Central memory CD4-positive, alpha-beta T cell (primary cell): Measurements from ENCODE around the gene MBD4.
"Not testable (repeated sequence)": the region's sequence is repeated elsewhere in the genome, so short reads cannot be mapped to it uniquely, and the experiment has no call there.

ENCODE experiments used
- DNase-seq: peaks from one replicate; pipeline ENCODE4 v3.0.0; 2022

Gene MBD4

DNA sequence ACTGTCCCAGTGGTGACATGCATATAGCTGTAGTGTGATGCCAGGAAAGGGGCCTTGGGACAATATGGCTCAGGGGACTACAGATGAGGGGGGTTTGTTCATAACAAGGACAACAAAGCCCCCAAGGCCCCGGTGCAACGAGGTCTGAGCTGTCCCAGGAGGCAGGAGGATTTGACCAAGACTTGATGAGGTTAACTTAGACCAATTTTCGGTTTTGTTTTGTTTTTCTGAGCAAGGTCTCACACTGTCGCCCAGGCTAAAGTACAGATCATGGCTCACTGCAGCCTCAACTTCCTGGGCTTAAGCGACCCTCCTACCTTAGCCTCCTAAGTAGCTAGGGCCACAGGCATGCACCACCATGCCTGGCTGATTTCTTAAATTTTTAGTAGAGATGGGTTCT, 35.1 kb downstream of the MBD4 start:
- no peak for DNase-seq

DNA sequence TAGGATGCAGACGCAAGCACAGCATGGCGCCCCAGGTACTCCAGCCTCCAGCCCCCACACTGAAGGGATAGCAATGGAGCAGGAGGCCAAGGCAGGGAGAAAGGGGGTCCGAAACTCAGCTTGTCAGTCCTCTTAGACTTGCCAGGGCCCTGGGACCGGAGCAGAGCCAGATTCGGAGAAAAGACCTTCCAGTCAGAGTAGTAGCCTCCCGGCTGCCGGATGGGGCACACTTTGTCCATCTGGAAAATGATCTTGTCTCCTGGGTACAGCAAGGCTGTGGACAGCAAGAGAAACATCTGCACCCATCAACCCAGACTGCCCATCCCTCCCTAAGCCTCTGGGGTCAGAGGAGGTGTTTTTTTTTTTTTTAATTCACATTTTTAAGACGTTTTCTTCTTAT, 35.6 kb downstream of the MBD4 start:
- DNase-seq, result no peak

DNA sequence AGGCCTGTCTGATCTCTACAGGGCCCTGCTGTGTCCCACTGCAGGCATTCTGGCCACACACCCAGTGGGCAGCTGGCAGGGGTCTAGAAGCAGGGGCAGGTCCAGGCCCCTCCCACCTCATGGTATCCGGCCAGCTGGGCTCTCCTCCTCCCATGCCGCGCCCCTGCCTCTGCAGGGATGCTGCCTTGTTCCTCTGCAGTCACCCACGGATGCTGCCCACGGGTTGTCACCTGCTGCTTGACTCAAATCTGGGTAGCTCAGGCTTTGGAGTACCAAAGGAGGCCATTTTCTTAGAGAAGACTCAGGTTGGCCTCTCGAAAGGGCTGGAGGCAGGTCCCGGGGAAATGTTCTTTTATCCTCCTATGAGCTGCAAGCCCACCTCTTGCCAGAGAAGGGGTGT, 36.3 kb downstream of the MBD4 start:
- no peak for DNase-seq

DNA sequence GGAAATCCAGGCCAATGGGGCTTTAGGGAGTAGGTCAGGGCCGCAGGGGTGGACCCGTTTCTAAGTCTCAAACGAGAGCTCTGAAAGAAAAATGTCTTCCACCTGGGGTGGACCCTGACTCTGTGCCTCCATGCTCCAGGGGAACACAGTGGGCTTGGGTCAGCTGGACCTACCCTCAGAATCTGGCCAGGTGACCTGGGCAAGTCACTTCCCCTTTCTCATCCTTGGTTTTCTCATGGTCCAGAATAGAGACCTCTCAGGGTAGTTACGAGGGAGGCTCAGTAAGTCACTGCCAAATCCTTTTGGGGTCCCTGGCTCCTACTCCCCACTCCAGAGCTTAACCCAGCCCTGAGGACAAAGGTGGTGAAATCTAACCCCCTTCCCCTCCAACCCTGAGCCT, 37.1 kb downstream of the MBD4 start:
- DNase-seq, result no peak

DNA sequence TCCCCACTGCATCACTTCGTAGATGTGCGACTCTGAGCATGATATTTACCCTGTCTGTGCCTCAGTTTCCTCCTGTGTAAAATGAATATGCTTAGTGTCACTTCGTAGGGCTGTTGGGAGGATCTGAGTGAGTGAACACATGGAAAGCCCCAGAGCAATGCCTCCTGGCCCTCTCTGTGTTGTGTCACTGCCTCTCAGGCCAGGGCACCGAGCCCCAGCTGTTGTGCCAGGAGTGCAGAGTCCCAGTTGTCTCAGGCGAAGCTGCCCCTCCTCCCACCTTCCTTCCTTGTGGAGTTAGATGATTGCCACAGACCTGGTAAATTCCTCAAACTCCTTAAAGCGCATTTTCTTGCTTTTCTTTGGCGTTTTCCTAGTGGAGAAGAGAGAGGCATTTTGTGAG, 37.5 kb downstream of the MBD4 start:
- no peak for DNase-seq

DNA sequence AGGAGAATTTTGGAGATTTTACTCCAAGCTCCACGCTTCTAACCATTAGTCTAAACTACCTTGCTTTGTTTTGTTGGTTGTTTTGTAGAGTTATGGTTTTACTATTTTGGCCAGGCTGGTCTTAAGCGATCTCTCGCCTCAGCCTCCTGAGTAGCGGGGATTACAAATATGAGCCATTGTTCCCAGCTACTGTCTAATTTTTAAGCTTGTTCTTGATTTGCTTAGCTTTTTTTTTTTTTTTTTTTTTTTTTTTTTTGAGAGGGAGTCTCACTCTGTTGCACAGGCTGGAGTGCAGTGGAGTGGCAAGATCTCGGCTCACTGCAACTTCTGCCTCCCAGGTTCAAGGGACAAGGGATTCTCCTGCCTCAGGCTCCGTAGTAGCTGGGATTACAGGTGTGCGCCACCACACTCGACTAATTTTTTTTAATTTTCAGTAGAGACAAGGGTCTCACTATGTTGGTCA, 39.8 kb downstream of the MBD4 start:
- no peak for DNase-seq

DNA sequence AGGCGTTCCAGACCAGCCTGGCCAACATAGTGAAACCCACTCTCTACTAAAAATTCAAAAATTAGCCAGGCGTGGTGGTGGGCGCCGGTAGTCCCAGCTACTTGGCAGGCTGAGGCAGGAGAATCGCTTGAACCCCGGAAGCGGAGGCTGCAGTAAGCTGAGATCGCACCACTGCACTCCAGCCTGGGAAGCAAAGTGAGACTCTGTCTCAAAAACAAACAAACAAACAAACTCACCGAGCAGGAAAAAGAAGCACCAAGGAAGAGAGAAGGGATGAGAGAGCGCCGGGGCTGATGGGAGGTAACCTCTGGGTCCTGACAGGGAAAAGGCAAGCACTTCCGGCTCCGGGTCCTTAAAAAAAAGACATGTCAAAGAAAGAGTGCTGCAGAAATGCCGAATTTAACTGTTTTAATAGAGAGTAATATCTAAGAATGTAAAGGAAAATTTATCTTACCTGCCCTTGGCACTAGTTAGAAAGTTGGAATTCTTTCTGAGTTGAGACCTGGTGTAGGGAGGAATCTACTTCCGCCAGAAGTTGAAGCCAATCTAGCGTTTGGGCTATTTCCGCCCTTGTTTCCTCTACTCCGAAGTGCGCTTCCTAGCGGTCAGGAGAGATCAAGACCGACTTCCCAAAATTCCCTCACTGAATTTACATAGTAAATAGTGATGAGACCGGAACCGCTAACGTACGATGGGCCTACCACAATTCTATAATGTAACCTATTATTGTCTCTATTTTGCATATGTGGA, 40.4 kb downstream of the MBD4 start:
- DNase-seq, result peak; percentile 85

DNA sequence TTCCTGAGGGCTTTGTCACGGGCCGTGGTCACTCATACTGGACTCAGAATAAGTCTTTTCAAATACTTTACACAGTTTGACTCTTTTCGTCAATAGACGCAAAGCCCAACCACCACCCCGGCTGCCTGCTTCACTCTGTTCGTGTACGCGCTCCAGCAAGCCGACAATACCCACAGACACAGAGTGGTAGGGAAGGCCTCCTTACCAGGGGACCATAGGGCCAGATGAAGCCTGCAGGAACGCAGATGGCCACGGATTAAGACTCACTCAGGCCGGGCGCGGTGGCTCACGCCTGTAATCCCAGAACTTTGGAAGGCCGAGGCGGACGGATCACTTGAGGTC, 41.0 kb downstream of the MBD4 start:
- DNase-seq, result peak; percentile 7

DNA sequence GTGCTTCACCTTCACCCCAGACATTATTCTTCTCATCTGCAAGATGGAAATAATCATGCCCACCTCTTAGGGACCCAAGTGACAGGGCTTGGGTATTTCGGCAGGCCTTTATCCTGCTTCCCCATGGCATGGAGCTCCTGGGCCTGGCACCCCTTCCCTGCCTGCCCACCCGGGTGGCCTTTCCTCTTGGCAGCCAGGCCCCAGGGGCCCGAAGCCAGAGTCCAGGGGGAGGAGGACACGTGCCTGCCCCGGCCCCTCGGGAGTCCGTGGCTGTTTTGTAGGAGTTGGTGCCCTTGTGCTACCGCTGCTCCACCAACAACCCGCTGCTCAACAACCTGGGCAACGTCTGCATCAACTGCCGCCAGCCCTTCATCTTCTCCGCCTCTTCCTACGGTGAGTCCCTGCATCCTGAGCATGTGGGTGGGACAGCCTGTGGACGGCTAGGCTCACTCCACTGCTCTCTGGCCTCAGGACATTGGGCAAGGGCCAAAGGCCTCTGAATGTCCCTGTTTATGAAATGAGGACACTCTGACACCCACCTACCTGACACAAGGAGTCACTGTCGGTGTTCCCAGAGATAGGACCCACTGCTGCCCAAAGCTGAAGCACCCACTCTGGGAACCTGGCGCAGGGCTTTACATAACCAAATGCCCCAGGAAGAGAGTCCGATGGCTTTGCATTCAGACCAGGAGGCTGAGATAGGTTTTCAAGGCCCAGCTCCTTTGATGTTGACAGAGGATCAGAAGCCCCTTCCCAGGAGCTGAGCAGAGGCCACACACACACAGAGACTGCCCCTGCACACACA, 45.8 kb downstream of the MBD4 start:
- not testable (repeated sequence) for DNase-seq

DNA sequence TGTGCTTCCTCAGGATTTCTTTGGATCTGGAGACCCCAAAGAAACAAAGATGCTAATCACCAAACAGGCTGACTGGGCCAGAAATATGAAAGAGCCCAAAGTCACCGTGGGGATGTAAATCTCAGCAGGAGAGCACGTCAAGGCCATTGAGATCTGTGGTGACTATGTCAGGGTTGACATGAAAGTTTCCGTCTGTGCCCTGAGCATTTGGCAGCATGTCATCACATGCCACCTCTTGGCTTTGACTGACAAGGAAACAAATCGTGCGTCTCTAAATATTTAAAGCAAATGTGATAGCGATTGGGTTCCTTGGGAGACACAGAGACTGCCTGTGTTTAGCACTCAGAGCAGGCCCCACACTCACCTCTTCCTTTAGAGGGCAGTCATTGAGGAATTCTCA, 46.5 kb downstream of the MBD4 start:
- no peak for DNase-seq

DNA sequence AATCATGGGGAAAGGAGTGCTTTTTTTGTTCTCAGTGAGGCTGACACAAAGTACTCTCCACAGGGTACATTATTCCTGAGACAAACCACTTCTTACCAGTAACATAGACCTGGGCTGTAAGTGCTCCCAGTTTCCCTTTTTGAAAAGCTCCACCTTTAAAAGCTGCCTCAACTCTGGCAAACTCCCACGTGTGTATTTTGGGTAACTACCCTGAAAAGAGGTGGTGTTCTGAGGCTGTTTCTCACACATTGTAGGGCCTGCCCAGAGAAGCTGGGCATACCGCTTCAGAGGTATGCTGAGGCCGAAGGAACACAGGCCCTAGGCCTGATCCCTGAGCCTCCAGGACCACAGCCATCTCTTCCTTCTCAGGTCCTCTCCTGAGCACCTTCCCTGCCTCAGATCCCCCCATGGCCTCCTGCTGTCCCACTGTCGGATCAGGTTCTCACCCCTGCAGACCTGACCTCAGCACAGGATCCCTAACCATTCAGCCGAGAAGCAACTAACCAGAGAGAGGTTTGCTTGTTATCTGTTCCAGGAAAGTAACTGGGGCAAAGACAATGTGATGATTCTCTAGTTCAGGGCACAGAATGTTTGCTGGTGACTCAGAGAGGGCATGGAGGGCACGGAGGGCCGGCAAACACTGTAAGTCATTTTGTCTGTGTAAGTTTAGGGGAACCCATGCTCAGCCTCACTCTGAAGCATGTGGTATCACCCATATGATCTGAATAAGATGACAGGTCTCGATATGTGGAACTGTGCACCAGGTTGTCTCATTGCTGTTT, 47.5 kb downstream of the MBD4 start:
- DNase-seq, result not testable (repeated sequence)

DNA sequence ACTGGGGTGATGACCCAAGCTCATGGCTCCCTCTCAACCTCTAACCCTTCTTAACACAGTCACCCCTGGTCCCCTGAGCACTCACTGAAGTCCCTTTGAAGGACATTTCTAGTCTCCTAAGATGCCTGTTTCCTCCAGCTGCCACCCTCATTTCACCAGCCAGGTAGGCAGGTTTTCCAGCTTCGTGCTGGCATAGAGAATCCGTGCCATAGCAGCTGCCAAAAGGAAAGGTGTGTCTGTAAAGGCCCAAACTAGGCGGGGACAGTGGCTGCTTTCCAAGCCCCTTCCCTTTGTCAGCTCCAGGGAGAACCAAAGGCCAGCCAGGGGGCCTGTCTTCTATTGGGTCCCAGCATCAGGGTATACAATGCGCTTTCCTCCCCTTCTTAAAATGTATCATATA, 48.2 kb downstream of the MBD4 start:
- DNase-seq, result not testable (repeated sequence)

DNA sequence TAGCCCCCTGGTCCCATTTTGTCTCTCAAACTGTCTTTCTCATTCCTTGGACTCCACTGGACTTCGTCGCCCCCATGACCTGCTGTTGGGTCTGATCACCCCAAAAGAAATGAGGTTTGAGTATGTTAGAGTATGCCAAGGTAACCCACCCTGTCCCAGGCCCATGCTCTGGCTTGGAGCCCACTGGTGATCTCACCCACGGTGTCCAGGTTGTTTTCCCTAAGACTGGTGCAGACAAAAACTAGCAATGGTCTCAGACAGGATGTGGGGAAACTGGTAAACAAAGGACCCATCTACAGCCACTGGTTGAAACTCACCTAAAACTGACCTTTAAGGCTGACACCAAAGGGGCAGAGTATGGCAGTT, 50.2 kb downstream of the MBD4 start:
- DNase-seq, result no peak

DNA sequence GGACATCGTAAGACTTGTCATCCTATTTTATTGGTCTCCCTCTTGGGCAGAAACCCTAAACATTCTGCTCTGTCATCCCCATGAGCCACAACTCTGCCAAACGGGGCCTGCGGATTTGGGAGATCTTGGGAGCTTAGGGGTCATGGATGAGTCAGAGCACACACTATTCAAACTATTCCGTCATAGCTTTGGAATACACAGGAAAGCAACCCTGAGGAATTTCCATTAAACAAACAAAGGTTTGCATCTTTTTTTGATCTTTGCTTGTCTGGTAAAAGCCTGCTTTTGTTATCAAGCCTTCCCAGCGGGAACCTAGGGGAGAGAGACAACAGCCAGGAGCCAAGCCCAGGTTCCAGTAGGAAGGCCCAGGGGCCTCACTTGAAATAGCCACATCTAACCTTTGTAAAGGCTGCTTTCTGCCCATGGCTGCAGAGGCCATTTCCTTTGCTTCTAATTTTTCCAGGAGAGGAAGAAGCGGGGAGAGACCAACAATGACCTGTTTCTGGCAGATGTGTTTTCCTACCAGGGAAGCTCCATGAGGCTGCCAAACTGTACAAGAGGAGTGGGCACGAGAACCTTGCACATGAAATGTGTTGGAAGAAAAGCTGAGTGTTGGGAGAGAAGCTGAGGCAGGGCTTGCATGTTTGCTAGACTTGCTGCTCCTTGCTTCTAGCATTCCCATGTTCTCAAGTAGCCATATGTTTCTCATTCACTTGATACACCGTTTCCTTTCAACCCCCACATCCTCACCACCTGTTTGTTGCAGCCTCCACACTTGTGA, 50.8 kb downstream of the MBD4 start:
- not testable (repeated sequence) for DNase-seq

DNA sequence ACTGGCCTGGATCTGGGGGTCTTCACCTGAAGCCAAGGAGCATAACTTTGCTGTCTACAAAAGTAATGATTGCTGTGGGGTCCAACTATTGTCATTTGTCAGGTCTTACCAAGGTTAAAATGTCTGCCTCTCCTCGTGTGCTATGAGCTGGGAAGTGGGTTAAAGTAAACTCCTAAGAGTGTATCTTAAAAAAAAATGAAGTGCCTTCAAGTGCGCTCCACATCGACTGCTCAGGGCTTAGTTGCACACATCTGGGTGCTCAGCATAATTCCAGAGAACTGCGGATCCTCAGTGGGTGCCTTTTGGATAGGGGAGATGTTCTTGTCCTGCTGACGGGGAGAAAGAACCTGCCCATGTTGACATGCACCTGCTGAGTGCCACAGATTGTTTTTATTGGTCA, 52.3 kb downstream of the MBD4 start:
- no peak for DNase-seq

DNA sequence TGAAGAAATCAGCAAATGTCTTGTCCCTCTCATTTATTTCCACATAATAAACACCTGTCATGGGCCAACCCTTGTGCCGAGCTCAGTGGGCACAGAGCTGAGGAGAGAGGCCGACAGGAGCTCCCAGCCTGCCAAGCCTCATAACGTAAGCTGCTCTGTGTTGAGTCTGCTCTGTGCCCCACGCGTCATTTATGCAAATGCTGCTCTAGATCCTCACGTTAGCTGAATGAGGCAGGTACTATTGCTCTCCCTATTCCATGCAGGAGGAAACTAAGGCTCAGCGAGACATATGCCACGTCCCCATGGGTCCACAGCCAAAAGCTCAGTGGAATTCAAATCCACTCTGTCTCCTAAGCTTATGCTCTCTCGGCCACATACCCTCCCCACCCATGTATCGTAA, 52.8 kb downstream of the MBD4 start:
- DNase-seq, result no peak

DNA sequence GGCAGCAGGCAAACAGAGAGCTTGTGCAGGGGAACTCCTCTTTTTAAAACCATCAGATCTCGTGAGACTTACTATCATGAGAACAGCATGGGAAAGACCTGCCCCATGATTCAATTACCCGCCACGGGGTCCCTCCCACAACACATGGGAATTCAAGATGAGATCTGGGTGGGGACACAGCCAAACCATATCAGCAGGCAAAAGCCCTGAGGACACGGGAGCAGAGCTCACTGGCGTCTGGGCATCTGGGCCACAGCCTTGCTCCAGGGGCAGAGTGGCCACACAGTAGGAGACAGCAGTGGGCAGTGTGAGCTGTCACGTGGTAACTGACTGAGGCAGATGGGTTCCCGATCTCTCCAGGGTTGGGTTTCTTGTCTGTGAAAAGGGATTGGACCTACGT, 54.2 kb downstream of the MBD4 start:
- DNase-seq, result not testable (repeated sequence)

DNA sequence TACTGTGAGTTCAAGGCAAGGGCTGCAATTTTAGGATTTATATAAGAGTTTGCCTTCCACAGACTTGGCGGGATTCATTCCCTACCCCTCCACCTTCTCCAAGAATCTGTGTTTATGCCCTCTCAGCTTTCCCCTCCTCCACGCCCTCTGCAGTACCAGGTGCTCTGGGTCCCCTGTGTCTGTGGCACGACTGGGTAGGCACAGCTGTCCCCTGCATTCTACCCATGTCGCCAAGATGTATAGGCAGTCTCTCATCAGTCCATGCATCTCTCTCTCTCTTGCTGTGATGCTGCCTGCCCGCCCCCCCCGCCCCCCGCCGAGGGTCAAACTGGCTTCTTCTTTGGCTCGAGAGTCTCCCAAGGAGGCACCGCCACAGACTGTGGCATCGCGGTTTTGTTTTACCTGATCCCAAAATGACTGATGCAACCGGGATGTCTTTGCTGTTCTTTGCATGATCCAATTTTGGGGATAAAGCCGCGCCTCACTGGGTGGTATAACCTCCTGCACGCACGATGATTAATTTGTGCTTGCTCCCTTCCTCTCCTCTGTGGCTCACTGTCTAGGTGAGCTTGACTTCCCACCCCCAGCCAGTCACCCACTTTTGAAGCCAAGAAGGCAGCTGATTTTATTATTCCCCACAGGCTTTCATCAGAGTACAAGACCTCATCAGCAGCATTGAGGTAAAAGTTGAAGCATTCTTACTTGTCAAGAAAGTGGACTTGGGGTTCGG, 55.0 kb downstream of the MBD4 start:
- no peak for DNase-seq

DNA sequence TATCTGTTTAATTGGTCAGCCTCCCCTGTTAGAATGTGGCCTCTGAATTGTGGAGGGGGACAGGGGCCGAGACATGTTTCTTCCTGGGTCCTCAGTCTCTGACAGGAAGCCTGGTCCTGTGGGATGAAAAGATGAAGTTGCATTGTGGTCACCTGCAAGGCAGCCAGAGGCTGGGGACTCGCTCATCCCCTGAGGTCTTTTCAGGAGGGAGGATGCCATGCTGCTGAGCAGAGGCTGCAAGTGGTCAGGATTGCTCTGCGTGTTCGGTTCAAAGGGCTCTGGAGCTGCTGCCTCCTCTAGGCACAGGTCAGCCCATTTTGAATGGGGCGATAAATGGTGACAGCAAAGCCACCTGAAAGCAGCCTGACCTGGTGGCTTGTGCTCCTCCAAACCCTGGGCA, 55.6 kb downstream of the MBD4 start:
- DNase-seq, result not testable (repeated sequence)

DNA sequence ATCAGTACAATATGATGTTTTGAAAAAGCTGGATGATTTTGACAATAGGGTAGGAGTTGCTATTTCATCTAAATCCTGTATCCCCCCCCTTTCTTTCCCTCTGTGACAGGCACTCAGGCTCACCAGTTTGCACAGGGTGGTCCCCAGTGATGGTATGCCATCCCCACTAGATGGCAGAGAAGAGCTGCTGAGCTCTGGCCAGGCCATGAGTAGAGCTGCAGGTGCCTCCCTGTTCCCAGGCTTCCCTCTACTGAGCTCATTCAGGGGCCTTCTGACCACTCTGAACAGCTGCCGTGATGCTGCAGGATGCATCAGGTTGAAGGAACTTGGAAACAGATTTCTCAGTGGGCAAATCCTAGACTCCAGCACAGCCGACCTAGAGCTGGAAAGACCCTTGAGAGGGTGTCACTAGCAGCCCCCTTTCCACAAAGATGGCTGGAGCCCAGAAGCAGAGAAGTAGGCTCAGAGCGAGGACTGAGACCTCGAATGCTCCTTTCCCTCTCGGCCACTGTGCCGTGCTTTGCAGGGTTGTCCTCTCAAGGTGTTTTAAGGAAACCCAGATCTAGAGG, 56.4 kb downstream of the MBD4 start:
- no peak for DNase-seq

DNA sequence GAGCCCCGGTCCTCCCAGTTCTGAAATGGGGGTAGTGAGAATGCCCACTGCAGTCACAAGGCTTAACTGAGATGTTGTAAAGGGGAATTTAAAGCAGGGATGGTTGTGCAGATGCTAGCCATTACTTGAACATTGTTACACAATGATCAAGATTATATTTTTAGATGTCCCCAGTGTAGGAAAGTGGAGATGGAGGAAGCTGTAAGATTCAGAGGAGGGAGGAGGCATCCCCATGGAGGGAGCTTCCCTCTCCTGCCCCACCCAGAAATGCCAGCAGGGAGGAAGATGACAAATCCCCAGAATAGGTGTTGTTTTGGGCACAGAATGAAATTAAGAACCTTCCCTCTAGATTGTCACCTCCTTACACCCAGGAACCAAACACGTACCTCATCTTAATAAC, 57.4 kb downstream of the MBD4 start:
- no peak for DNase-seq
